ENCODE results near the gene PRDX1. TPM values are rescaled to one million over a fixed set of nuclear protein-coding genes. Genes with fewer than 3 reads are reported as not detected.

The PRDX1 gene
- total and polyA plus RNA-seq, 2 of the 8 experiments (the other 6 are each of a cell fraction or from before 2014, with no cell fraction given), result 1,165 to 1,418 TPM

DNA sequence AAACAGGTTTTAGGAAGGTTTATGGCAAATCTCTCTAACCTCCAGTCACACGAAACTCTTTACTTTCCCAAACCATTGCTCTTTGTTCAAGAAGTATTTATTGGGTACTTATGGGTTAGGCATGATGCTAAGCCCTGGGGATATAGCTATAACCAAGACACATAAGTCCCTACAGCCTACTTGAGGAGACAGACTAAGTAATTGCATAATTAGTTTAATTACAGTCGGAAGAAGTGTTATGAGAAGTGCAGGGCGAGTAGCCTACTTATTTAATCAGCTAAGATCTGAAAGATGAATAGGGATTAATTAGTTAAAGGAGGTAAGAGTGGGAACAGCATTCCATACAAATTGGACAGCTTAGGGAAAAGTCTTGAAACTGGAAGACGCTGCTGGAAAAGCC lies 48.9 kb upstream of the PRDX1 start:
- H3K14ac ChIP-seq (ENCODE audit: insufficient read length), result no peak overlapping the region
- TF ChIP-seq SP2 (IDR thresholded peaks at IDR 0.05; ENCODE audit: low read length), result no peak
- no peak for TF ChIP-seq RBBP5 (IDR thresholded peaks at IDR 0.05; ENCODE audit: borderline replicate concordance, low read depth, low read length)
- no peak for TF ChIP-seq NRF1 (IDR thresholded peaks at IDR 0.05; ENCODE audit: low read depth, low read length)
- TF ChIP-seq MAFK (IDR thresholded peaks at IDR 0.05; ENCODE audit: low read depth, low read length), result no peak
- no peak for TF ChIP-seq SRF (IDR thresholded peaks at IDR 0.05; ENCODE audit: low read depth, low read length)
- TF ChIP-seq, protein P1, sequence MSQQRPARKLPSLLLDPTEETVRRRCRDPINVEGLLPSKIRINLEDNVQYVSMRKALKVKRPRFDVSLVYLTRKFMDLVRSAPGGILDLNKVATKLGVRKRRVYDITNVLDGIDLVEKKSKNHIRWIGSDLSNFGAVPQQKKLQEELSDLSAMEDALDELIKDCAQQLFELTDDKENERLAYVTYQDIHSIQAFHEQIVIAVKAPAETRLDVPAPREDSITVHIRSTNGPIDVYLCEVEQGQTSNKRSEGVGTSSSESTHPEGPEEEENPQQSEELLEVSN (IDR thresholded peaks at IDR 0.05), result no peak
- no peak for TF ChIP-seq NANOG (IDR thresholded peaks at IDR 0.05; ENCODE audit: insufficient read depth, low read depth, low read length, poor library complexity, severe bottlenecking)
- TF ChIP-seq SUZ12 (IDR thresholded peaks at IDR 0.05; ENCODE audit: low read length), result no peak
- TF ChIP-seq SIRT6 (IDR thresholded peaks at IDR 0.05; ENCODE audit: low read length), result no peak
- TF ChIP-seq KDM4A (IDR thresholded peaks at IDR 0.05; ENCODE audit: low read depth, low read length, severe bottlenecking), result no peak
- TF ChIP-seq, protein P2, sequence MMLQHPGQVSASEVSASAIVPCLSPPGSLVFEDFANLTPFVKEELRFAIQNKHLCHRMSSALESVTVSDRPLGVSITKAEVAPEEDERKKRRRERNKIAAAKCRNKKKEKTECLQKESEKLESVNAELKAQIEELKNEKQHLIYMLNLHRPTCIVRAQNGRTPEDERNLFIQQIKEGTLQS (IDR thresholded peaks at IDR 0.05; ENCODE audit: insufficient read depth, low read depth, low read length), result no peak
- H3K79me2 ChIP-seq (ENCODE audit: control insufficient read depth in 1 of 2, insufficient read depth in 2 of 2, low read length in 2 of 2), result no peaks in the 10 kb centered on the region
- no peak overlapping the region for H3K56ac ChIP-seq (replicated peaks; ENCODE audit: insufficient read length, low read depth, low read length)
- DNase-seq (ENCODE audit: low read depth in 1 of 2, low spot score in 2 of 2), result no peak
- no peak overlapping the region for H3K9ac ChIP-seq (replicated peaks in 1 of 4; ENCODE audit: extremely low read depth in 1 of 4, low read depth in 3 of 4, low read length in 3 of 4)
- H3K79me1 ChIP-seq (ENCODE audit: low read depth, low read length), result 0 out of 2 replicates have a peak, but pooled peaks cover 3% of the 10 kb centered on the region
- no peak for FAIRE-seq
- no peak overlapping the region for H3K18ac ChIP-seq (ENCODE audit: extremely low read depth, low read length)
- POLR2A ChIA-PET (ENCODE audit: partially characterized antibody), result interaction anchor here (1.3 to 16.6 kb wide), 8 partner anchors 9 to 70 kb away, joined by 3 to 222 read pairs (median 81); partner anchors contain the start of genes AKR1A1, CCDC163, MMACHC and NASP
- H2BK20ac ChIP-seq (ENCODE audit: low read length), result no peak overlapping the region
- no peak overlapping the region for H2BK5ac ChIP-seq (ENCODE audit: low read depth, low read length)
- WGBS, 2 experiments (ENCODE audit: extremely low coverage in 1 of 2, insufficient coverage in 1 of 2, insufficient read length in 1 of 2, insufficient replicate concordance in 2 of 2, low coverage in 1 of 2, low lambda C conversion rate in 2 of 2, missing lambda C conversion rate in 1 of 2), result 91% methylated on average over 4 of the region's 4 CpGs; no CpG with 5 or more reads in 1 of the 2 experiments
- no peaks in the 10 kb centered on the region for H3K27me3 ChIP-seq (replicated peaks in 1 of 4; ENCODE audit: control insufficient read depth in 3 of 4, extremely low read depth in 1 of 4, insufficient read depth in 3 of 4, low read length in 3 of 4)
- no peak overlapping the region for H2AK5ac ChIP-seq (ENCODE audit: low read depth, low read length)
- no peak overlapping the region for H3K27ac ChIP-seq (ENCODE audit: low read depth, low read length)
- no peak overlapping the region for H2BK12ac ChIP-seq (ENCODE audit: low read depth, low read length)
- H3K23ac ChIP-seq (ENCODE audit: insufficient read length), result no peak overlapping the region
- H3K36me3 ChIP-seq (ENCODE audit: control insufficient read depth in 2 of 4, insufficient read depth in 4 of 4, low read length in 3 of 4), result peaks cover 27 to 48% (median 41%) of the 10 kb centered on the region in 4 experiments
- CTCF ChIA-PET (ENCODE audit: partially characterized antibody), result interaction anchor here (0.7 to 10.7 kb wide), 25 partner anchors 10 to 553 kb away, joined by 3 to 133 read pairs (median 7); partner anchors contain the start of genes AKR1A1, CCDC163, MMACHC and NASP
- no peak overlapping the region for H4K8ac ChIP-seq (ENCODE audit: extremely low read depth, insufficient read depth, low read length)
- H3K9me3 ChIP-seq (ENCODE audit: insufficient read depth in 2 of 2, low read depth in 1 of 2, low read length in 1 of 2), result no peaks in the 10 kb centered on the region
- H2BK120ac ChIP-seq (replicated peaks; ENCODE audit: low read depth, low read length), result no peak overlapping the region
- H3K23me2 ChIP-seq (ENCODE audit: low read depth, low read length), result no peaks in the 10 kb centered on the region
- no peak overlapping the region for H4K5ac ChIP-seq (ENCODE audit: insufficient read length, low read depth, low read length)
- no peak overlapping the region for H3K4ac ChIP-seq (replicated peaks; ENCODE audit: insufficient read length, low read depth, low read length)
- no peak overlapping the region for H2BK15ac ChIP-seq (ENCODE audit: low read length)
- no peak overlapping the region for H3K4me2 ChIP-seq (ENCODE audit: insufficient read depth in 1 of 2, low read depth in 2 of 2, low read length in 2 of 2)
- no peak overlapping the region for H2AFZ ChIP-seq (ENCODE audit: low read length)
- no peak overlapping the region for H4K91ac ChIP-seq (replicated peaks; ENCODE audit: insufficient read length, low read length)
- H4K20me1 ChIP-seq (replicated peaks in 1 of 2; ENCODE audit: control insufficient read depth in 1 of 2, insufficient read depth in 2 of 2, low read length in 2 of 2), result peaks cover 6 to 11% of the 10 kb centered on the region in 2 experiments
- peaks cover 0 to 12% (median 5%) of the 10 kb centered on the region in 4 experiments; a peak in 6 of 7 replicates for H3K4me1 ChIP-seq (replicated peaks in 1 of 4; ENCODE audit: control insufficient read depth in 3 of 4, insufficient read depth in 4 of 4, low read length in 3 of 4)
- no peak overlapping the region for H3K4me3 ChIP-seq (ENCODE audit: extremely low read depth in 1 of 4, insufficient read depth in 2 of 4, low read depth in 3 of 4, low read length in 4 of 4)

All from H1 (cell line).